ENCODE measurements around the gene GLOD4. TPM values are rescaled to one million over a fixed set of nuclear protein-coding genes. Genes with fewer than 3 reads are reported as not detected.
A peak's percentile ranks its signal among the peaks of the same experiment; 100 is the strongest.
"Not testable (repeated sequence)": the region's sequence is repeated elsewhere in the genome, so short reads cannot be mapped to it uniquely, and the experiment has no call there.

Gene GLOD4
- total RNA-seq, 4 donors from 2014 or later, result 37.4 to 89.2 (median 46.0) TPM

GRCh38 chr17:792277-792676 lies 10.2 kb upstream of the GLOD4 start:
- Histone ChIP-seq H3K4me3 (no peak overlapping the region), H3K27ac (peak overlapping the region in 3 of 4 donors; percentile 50 to 95 (median 63)), H3K4me1 (peaks cover 14 to 80% (median 14%) of the 10 kb centered on the region in 3 donors), H3K9me3 (no peaks in the 10 kb centered on the region), H3K36me3 (peaks cover 0 to 49% (median 12%) of the 10 kb centered on the region in 3 donors), H3K27me3 (no peaks in the 10 kb centered on the region)
- DNase-seq, result no peak
- intact Hi-C loops (cut with DNase I), result loop anchor here (10.0 kb wide), 1 partner anchor 83 kb away; no protein-coding TSS in a partner anchor
- WGBS, 2 donors, result 47 to 57% methylated on average over 6 to 8 of the region's 9 CpGs
- no peak for TF ChIP-seq POLR2A (IDR thresholded peaks at IDR 0.05)
- no peak for TF ChIP-seq CTCF (IDR thresholded peaks at IDR 0.05)

- Histone ChIP-seq H3K36me3 (peaks cover 0 to 50% (median 12%) of the 10 kb centered on the region in 3 donors), H3K27ac (peak overlapping the region; percentile 47 to 95 (median 57)), H3K4me3 (no peak overlapping the region), H3K9me3 (no peaks in the 10 kb centered on the region), H3K27me3 (no peaks in the 10 kb centered on the region), H3K4me1 (peaks cover 14 to 80% (median 14%) of the 10 kb centered on the region in 3 donors)
- TF ChIP-seq POLR2A (IDR thresholded peaks at IDR 0.05), result no peak
- TF ChIP-seq CTCF (IDR thresholded peaks at IDR 0.05), result no peak
- 79 to 81% methylated on average over 17 to 18 of the region's 19 CpGs for WGBS, 2 donors
- DNase-seq, result no peak
- intact Hi-C loops (cut with DNase I), result loop anchor here (10.0 kb wide), 1 partner anchor 83 kb away; no protein-coding TSS in a partner anchor
These were observed 9.7 kb upstream of the GLOD4 start for GRCh38 chr17:791829-792228.

DNA sequence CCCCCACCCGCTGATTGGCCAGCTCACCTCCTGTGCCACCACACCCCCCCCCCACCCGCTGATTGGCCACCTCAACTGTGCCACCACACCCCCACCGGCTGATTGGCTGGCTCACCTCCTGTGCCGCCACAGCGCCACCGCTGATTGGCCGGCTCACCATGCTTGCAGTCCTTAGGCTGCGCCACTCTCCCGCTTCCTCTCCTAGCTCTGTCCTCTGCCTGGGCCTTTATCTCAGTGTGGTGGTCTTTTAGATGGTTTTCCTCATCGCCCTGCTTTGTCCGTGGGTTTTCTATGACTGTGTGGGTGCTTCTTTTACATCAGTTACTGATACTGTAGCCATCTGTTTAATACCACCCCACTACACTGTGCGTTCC lies 8.8 kb upstream of the GLOD4 start:
- not testable (repeated sequence) for H3K27me3 ChIP-seq, H3K9me3 ChIP-seq, H3K4me3 ChIP-seq, DNase-seq
- intact Hi-C loops (cut with DNase I), result loop anchor here (10.0 kb wide), 1 partner anchor 84 kb away; no protein-coding TSS in a partner anchor
- peak overlapping the region; percentile 47 to 95 (median 57) for H3K27ac ChIP-seq
- 52 to 88% methylated on average over 9 to 10 of the region's 12 CpGs for WGBS, 2 donors
- peaks cover 14 to 83% (median 14%) of the 10 kb centered on the region in 3 donors for H3K4me1 ChIP-seq
- H3K36me3 ChIP-seq, result peaks cover 0 to 60% (median 12%) of the 10 kb centered on the region in 3 donors

- Histone ChIP-seq H3K27ac (peak overlapping the region; percentile 85 to 95 (median 87)), H3K4me1 (peaks cover 13 to 77% (median 14%) of the 10 kb centered on the region in 3 donors), H3K4me3 (peak overlapping the region in 3 of 4 donors; percentile 9 to 16 (median 15)), H3K36me3 (peaks cover 0 to 60% (median 12%) of the 10 kb centered on the region in 3 donors)
- not testable (repeated sequence) for H3K27me3 ChIP-seq, DNase-seq, H3K9me3 ChIP-seq
- WGBS, 2 donors, result 33 to 54% methylated on average over 17 of the region's 38 CpGs
- intact Hi-C loops (cut with DNase I), result loop anchor here (10.0 kb wide), 1 partner anchor 85 kb away; no protein-coding TSS in a partner anchor
These were observed 8.1 kb upstream of the GLOD4 start for GRCh38 chr17:789931-790873.

DNA sequence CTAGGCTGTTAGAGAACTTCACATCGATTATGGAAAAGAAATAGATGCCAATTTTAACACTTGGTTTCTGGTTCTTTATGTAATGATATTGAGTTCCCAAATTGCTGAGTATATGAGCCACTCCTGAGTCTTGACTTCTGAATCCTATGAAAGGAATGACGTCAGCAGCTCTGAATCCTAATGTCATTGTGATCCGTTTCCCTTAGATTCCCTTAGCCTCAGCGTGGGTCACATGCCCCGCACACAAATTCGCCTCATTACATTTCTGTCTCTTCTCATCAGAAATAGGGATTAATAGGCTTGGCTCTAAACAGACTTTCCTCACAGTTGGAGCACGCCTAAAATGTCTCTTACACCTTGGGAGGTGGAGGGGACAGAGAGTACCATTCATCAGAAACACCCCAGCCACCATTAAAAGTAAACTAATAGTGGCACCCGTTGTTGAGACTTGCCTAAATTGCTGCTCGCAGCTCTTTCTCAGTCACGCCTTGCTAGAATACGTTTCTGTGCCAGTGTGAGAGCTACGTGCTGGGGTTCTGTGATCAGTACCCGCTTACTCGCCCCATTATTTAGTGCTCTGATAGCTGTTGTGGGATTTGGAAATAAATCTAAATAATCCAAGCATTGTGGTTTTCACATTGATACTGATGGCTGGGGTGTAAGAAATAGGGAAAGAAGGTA lies 7.2 kb upstream of the GLOD4 start:
- intact Hi-C loops (cut with DNase I), result no loop called here
- Histone ChIP-seq H3K27ac (peak overlapping the region; percentile 85 to 95 (median 87)), H3K27me3 (no peaks in the 10 kb centered on the region), H3K4me1 (peaks cover 5 to 75% (median 7%) of the 10 kb centered on the region in 3 donors), H3K36me3 (peaks cover 0 to 60% (median 12%) of the 10 kb centered on the region in 3 donors), H3K9me3 (no peaks in the 10 kb centered on the region), H3K4me3 (peak overlapping the region in 2 of 4 donors; percentile 9 to 16)
- no peak for DNase-seq
- WGBS, 2 donors, result 49 to 50% methylated on average over 14 of the region's 14 CpGs
- no peak for TF ChIP-seq POLR2A (IDR thresholded peaks at IDR 0.05)
- no peak for TF ChIP-seq CTCF (IDR thresholded peaks at IDR 0.05)
